HG02763 (cell line): Measurements from ENCODE around the gene CDHR5.

Source experiments
- ATAC-seq: cut with Tn5 transposase; IDR thresholded peaks from one replicate; pipeline ENCODE4 v1.9.1; 2021; ENCODE audit warnings: mild to moderate bottlenecking, moderate library complexity; ENCODE audit not compliant: unreplicated experiment

The CDHR5 gene

DNA sequence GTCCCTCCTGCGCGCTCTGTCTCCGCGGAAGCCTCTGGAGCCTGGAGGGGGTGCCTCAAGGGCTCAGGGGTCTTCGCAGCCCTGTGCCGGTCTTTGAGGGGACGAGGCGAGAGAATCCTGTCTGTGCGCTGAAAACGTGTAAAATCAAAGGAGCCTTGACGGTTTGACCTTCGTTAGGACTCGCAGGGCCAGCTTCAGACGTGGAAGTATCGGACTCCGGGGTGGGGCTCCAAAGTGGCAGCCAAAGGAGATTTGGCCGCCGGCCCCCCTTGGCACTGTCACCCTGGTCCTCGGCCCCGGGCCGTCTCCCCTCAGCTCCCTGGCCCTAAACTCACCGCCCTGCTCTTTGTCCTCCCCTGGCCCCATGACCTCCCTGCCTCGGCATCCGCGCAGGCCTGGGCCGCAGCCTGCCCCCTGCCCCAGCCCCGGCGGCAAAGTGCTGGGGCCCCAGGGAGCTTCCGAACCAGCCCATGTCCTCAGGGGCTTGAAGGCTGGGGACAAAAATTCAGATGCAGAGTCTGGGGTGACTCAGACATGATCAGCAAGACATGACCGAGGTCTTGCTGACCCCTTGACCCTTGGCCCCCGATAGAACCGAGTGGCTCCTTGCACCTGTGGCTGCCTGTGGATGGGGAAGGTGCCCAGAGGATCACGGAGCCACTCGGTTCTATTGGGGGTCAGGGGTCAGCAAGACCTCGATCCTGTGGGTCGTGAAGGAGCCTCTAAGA is 55.4 kb downstream of the CDHR5 start:
- no peak for ATAC-seq

DNA sequence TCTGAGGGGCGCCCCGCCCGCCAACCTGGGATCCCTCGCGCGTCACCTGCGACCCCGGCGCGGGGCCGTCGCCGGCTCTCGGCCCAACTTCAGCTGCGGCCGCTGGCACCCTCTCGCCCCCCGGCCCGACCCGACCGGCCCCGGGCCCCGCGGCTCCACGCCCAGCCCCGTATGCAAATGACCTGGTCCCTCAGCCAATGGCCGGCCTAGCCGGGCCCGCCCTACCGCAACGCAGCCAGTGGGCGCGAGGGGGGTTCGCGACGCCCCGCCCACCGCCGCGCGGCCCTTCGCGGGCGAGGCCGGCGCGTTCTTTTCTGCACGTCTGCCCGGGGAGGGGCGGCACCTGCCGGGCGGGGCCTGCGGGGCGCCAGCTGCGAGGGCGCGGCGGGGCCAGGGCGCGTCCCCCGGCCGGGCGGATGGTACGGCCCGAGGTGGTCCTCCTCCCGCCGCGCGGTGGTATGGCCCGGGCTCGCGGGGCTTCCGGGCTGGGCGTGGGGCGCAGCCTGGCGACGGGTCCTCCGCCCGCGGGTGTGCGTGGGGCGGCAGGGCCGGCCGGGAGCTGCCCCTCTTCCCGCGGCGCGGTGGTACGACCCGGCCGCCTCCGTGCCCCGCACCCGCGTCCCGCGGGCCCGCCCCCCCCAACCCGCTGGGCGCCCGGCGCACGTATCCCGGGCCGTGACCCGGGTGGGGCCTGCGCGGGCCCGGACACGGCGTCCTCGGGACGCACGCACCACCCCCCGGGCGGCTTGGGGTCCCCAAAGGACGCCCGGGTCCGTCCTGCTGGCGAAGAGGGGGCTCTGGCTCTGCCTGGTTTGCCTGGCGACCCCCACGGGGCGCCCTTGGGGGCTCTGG is 56.2 kb downstream of the CDHR5 start:
- ATAC-seq: peak; percentile 86

DNA sequence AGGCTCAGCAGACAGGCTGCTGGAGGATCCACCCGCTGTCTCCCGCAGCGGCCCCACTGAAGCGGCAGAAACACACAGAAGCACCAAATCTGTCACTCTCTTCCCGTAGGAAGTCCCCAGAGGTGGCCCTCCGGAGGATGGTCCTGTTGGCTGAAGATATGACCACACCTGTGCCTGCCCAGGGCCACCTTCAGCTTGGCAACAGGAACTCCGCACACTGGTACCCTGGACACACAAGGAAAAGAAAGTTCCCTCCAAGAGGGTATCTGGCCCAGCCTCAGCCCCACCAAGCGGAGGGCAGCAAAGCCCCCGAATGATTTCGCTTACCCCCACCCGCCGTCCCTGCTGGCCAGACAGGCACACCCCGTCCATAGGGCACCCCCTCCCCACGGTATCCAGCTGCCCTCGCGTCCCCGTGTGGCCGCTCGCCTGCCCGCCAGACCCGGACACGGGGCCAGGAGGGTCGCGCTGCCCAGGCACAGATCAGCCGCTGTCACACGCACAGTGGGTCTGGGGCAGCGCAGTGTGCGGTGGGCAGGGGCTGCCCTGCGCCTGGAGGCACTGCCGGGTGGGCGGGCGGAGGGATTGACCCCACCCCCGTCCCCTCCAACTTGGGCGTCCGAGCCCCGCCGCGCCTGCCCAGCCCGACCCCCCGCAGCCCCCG is 57.0 kb downstream of the CDHR5 start:
- peak; percentile 1 for ATAC-seq

DNA sequence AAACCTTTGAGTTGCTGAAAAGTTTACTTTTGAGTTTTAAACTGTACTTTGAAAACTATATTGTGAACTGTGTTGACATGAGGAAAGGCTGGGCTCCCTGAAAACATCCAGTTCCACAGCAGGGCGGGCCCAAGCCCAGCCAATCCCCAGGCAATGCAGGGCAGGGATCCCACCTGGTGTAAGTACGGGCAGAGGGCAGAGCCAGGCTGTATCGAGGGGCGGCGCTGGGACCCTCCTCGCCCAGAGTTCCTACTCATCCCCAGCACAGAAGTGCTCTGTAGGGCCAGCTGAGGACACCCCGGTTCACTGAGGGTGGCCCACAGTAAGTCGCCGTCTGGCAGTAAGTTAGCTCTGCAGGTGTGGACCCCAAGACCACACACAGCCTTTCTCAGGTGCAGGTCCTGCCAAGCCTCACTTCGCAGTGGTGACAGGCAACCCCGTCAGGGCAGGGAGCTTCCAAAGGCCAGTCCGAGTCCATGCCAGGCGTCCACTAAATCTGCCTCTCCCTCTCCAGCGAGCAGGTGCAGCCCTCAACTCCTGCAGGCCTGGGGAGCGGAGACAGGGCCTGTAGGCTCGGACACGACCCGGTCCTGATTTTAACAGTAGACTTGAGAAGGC is 57.6 kb downstream of the CDHR5 start:
- no peak for ATAC-seq
